CD14-positive monocyte (primary cell): Measurements from ENCODE around the gene GMDS. TPM values are rescaled to one million over a fixed set of nuclear protein-coding genes. Genes with fewer than 3 reads are reported as not detected.

ENCODE experiments used
- DNase-seq, 3 donors: peaks; one replicate each; pipeline ENCODE4 v3.0.0-alpha.2; 2011 to 2022
- H2AFZ ChIP-seq: 2 replicates; pipeline ENCODE4 v1.6.0; 2012; ENCODE audit warnings: mild to moderate bottlenecking, low read depth, low read length, inconsistent platforms; ENCODE audit not compliant: insufficient read depth, poor library complexity, severe bottlenecking
- H3K27ac ChIP-seq, 2 donors: 1 replicate in 1 of 2; 2 replicates in 1 of 2; pipeline ENCODE4 v1.5.1; 2012 to 2013; ENCODE audit warnings: low read length in 2 of 2, control low read depth in 1 of 2, inconsistent platforms in 1 of 2, low read depth in 1 of 2, mild to moderate bottlenecking in 1 of 2
- H3K27me3 ChIP-seq, 2 donors: one replicate each; pipeline versions ENCODE4 v1.6.0 to v1.6.1; 2011 to 2013; ENCODE audit warnings: low read length in 2 of 2; ENCODE audit not compliant: control insufficient read depth in 2 of 2, insufficient read depth in 2 of 2
- H3K36me3 ChIP-seq, 2 donors: replicated peaks in 1 of 2; 1 replicate in 1 of 2; 2 replicates in 1 of 2; pipeline versions ENCODE4 v1.5.1 to v1.6.1; 2012 to 2013; ENCODE audit warnings: low read length in 2 of 2, control low read depth in 1 of 2, inconsistent platforms in 1 of 2, mild to moderate bottlenecking in 1 of 2; ENCODE audit not compliant: insufficient read depth in 2 of 2, control insufficient read depth in 1 of 2
- H3K4me1 ChIP-seq, 2 donors: 1 replicate in 1 of 2; 2 replicates in 1 of 2; pipeline versions ENCODE4 v1.5.1 to v1.6.1; 2012 to 2013; ENCODE audit warnings: low read length in 2 of 2, control low read depth in 1 of 2, inconsistent platforms in 1 of 2, mild to moderate bottlenecking in 1 of 2, moderate library complexity in 1 of 2; ENCODE audit not compliant: insufficient read depth in 2 of 2, control insufficient read depth in 1 of 2
- H3K4me2 ChIP-seq: replicated peaks from 2 replicates; pipeline ENCODE3; 2012; ENCODE audit warnings: low read length, moderate library complexity, mild to moderate bottlenecking; ENCODE audit not compliant: poor library complexity, severe bottlenecking; ENCODE audit errors: extremely low read depth
- H3K4me3 ChIP-seq, 3 experiments: fragments of 200-600 bp in 1 of 3; sonication (generic) in 1 of 3; replicated peaks in 1 of 3; 1 replicate in 2 of 3; 2 replicates in 1 of 3; pipeline ENCODE4 v1.5.1; 2011 to 2013; ENCODE audit warnings: low read length in 3 of 3, mild to moderate bottlenecking in 3 of 3, control low read depth in 2 of 3, low read depth in 2 of 3, inconsistent platforms in 1 of 3, moderate library complexity in 1 of 3
- H3K79me2 ChIP-seq: 2 replicates; pipeline ENCODE4 v1.6.0; 2012; ENCODE audit warnings: mild to moderate bottlenecking, control low read depth, inconsistent platforms, low read length, moderate library complexity; ENCODE audit not compliant: insufficient read depth
- H3K9ac ChIP-seq: 2 replicates; pipeline ENCODE4 v1.6.0; 2017; ENCODE audit warnings: low read length, mild to moderate bottlenecking; ENCODE audit not compliant: insufficient read depth, poor library complexity, severe bottlenecking
- H3K9me3 ChIP-seq, 2 donors: replicated peaks in 1 of 2; 1 replicate in 1 of 2; 2 replicates in 1 of 2; pipeline versions ENCODE4 v1.5.1 to v1.6.1; 2012 to 2013; ENCODE audit warnings: low read length in 2 of 2, control low read depth in 1 of 2; ENCODE audit not compliant: control insufficient read depth in 1 of 2, insufficient read depth in 1 of 2
- H4K20me1 ChIP-seq: 2 replicates; pipeline ENCODE4 v1.6.0; 2012; ENCODE audit warnings: mild to moderate bottlenecking, low read length, control low read depth, moderate library complexity; ENCODE audit not compliant: insufficient read depth
- H3K27ac Mint-ChIP-seq, 7 donors: one replicate each; pipeline ENCODE4 v1.8.0; 2020; ENCODE audit warnings: mild to moderate bottlenecking in 7 of 7, mixed read lengths in 7 of 7, moderate library complexity in 6 of 7, inconsistent platforms in 2 of 7
- H3K27me3 Mint-ChIP-seq, 3 donors: one replicate each; pipeline ENCODE4 v1.8.0; 2021 to 2022; ENCODE audit warnings: low read depth in 3 of 3, mild to moderate bottlenecking in 3 of 3, mixed read lengths in 3 of 3, moderate library complexity in 3 of 3, inconsistent platforms in 1 of 3
- H3K36me3 Mint-ChIP-seq, 2 donors: one replicate each; pipeline ENCODE4 v1.8.0; 2020; ENCODE audit warnings: mixed read lengths in 2 of 2, inconsistent platforms in 1 of 2, mild to moderate bottlenecking in 1 of 2
- H3K4me1 Mint-ChIP-seq: one replicate; pipeline ENCODE4 v1.8.0; 2020; ENCODE audit warnings: mild to moderate bottlenecking, mixed read lengths
- H3K4me3 Mint-ChIP-seq, 2 donors: one replicate each; pipeline ENCODE4 v1.8.0; 2020; ENCODE audit warnings: mild to moderate bottlenecking in 2 of 2, mixed read lengths in 2 of 2, moderate library complexity in 1 of 2
- H3K9me3 Mint-ChIP-seq, 7 donors: one replicate each; pipeline ENCODE4 v1.8.0; 2020 to 2022; ENCODE audit warnings: mixed read lengths in 7 of 7, mild to moderate bottlenecking in 6 of 7, moderate library complexity in 6 of 7, inconsistent platforms in 2 of 7
- CTCF ChIP-seq: fragments of 200-600 bp; IDR thresholded peaks from one replicate; pipeline ENCODE4 v1.8.0; 2022; ENCODE audit warnings: antibody characterized with exemption, mild to moderate bottlenecking
- WGBS: methylation state at CpG from one replicate; pipeline ENCODE4 v1.1.5; 2013; ENCODE audit warnings: missing lambda C conversion rate; ENCODE audit not compliant: insufficient coverage; 5-methylcytosine and 5-hydroxymethylcytosine counted together
- intact Hi-C, 2 donors: fragments of 100-400 bp; cut with micrococcal nuclease; formaldehyde crosslinking; loops; one replicate each; pipeline versions ENCODE4 v1.15.0 to v1.15.1; 2023
- polyA plus RNA-seq, 3 donors: library from polyadenylated mRNA; depleted of rRNA in 1 of 3; unstranded in 2 of 3; stranded (reverse) in 1 of 3; fragments of 300-500 nt in 2 of 3; fragments of >200 nt in 1 of 3; fragmentation: Illumina TruSeq in 2 of 3; gene quantifications; 1 replicate in 2 of 3; 2 replicates in 1 of 3; pipeline ENCODE4 v1.2.3, GENCODE V29; 2012 to 2021

The GMDS gene
- polyA plus RNA-seq, 3 donors: 10.5 to 19.9 (median 17.6) TPM

- no peaks in the 10 kb centered on the region for H3K36me3 ChIP-seq
- Mint-ChIP-seq H3K4me3 (no peak overlapping the region), H3K27me3 (peaks cover 0 to 1% (median 0%) of the 10 kb centered on the region in 3 donors), H3K27ac (no peak overlapping the region), H3K36me3 (peaks cover 0 to 2% of the 10 kb centered on the region in 2 donors), H3K4me1 (peaks cover 7% of the 10 kb centered on the region), H3K9me3 (peaks cover 0 to 2% (median 0%) of the 10 kb centered on the region in 7 donors)
- H3K27me3 ChIP-seq: no peaks in the 10 kb centered on the region
- intact Hi-C loops: no loop called here
- no peaks in the 10 kb centered on the region for H3K79me2 ChIP-seq
- TF ChIP-seq CTCF: no peak
- no peaks in the 10 kb centered on the region for H3K9me3 ChIP-seq
- no peaks in the 10 kb centered on the region for H3K4me1 ChIP-seq
- no peak overlapping the region for H3K9ac ChIP-seq
- no peak overlapping the region for H3K4me2 ChIP-seq
- 100% methylated on average over 3 of the region's 7 CpGs for WGBS
- no peaks in the 10 kb centered on the region for H4K20me1 ChIP-seq
- DNase-seq: no peak
- H3K4me3 ChIP-seq: no peak overlapping the region
- H3K27ac ChIP-seq: no peak overlapping the region
- H2AFZ ChIP-seq: no peak overlapping the region
Observed at GRCh38 chr6:2030682-2031244, 214.6 kb downstream of the GMDS start.

GRCh38 chr6:2029952-2030351 is 215.5 kb downstream of the GMDS start:
- H3K9me3 Mint-ChIP-seq: peaks cover 0 to 2% (median 0%) of the 10 kb centered on the region in 7 donors
- H3K79me2 ChIP-seq: no peaks in the 10 kb centered on the region
- peaks cover 0 to 2% of the 10 kb centered on the region in 2 donors for H3K36me3 Mint-ChIP-seq
- no peaks in the 10 kb centered on the region for H3K4me1 ChIP-seq
- H3K36me3 ChIP-seq: no peaks in the 10 kb centered on the region
- DNase-seq: no peak
- peaks cover 7% of the 10 kb centered on the region for H3K4me1 Mint-ChIP-seq
- H2AFZ ChIP-seq: no peak overlapping the region
- intact Hi-C loops: no loop called here
- peaks cover 0 to 1% (median 0%) of the 10 kb centered on the region in 3 donors for H3K27me3 Mint-ChIP-seq
- H3K27ac ChIP-seq: no peak overlapping the region
- H4K20me1 ChIP-seq: no peaks in the 10 kb centered on the region
- H3K4me3 ChIP-seq: no peak overlapping the region
- no peak overlapping the region for H3K4me2 ChIP-seq
- no peaks in the 10 kb centered on the region for H3K9me3 ChIP-seq
- no CpG with 5 or more reads among the region's 3 CpGs for WGBS
- H3K9ac ChIP-seq: no peak overlapping the region
- H3K4me3 Mint-ChIP-seq: no peak overlapping the region
- no peak for TF ChIP-seq CTCF
- H3K27ac Mint-ChIP-seq: no peak overlapping the region
- no peaks in the 10 kb centered on the region for H3K27me3 ChIP-seq
